GM19240 (cell line): ENCODE data around the gene PSME3.
"Not testable (repeated sequence)": the region's sequence is repeated elsewhere in the genome, so short reads cannot be mapped to it uniquely, and the experiment has no call there.

ENCODE experiments used
- DNase-seq: peaks from one replicate; pipeline ENCODE4 v3.0.0; 2011; ENCODE audit warnings: low spot score; ENCODE audit not compliant: insufficient read length

PSME3 gene

GRCh38 chr17:42850954-42851353 lies 17.8 kb downstream of the PSME3 start, which contains the start of gene AOC3:
Gene AOC3 (plus strand): TSS chr17:42851199. CDS start chr17:42851344, 145 bp downstream.
- DNase-seq, result no peak

GRCh38 chr17:42851371-42852240 lies 18.4 kb downstream of the PSME3 start:
- DNase-seq, result not testable (repeated sequence)

GRCh38 chr17:42852351-42852750 lies 19.2 kb downstream of the PSME3 start:
- no peak for DNase-seq

GRCh38 chr17:42853004-42853403 lies 19.8 kb downstream of the PSME3 start:
- no peak for DNase-seq

GRCh38 chr17:42853597-42853967 lies 20.4 kb downstream of the PSME3 start:
- no peak for DNase-seq

GRCh38 chr17:42853968-42854790 lies 21.0 kb downstream of the PSME3 start:
- no peak for DNase-seq

- no peak for DNase-seq
Observed at GRCh38 chr17:42855048-42855596, 21.9 kb downstream of the PSME3 start.

GRCh38 chr17:42856093-42856492 lies 22.9 kb downstream of the PSME3 start:
- DNase-seq, result not testable (repeated sequence)

GRCh38 chr17:42856516-42856915 lies 23.3 kb downstream of the PSME3 start:
- not testable (repeated sequence) for DNase-seq

- DNase-seq, result no peak
Observed at GRCh38 chr17:42857389-42857788, 24.2 kb downstream of the PSME3 start.

- no peak for DNase-seq
Observed at GRCh38 chr17:42865638-42866094, 32.5 kb downstream of the PSME3 start.

GRCh38 chr17:42866216-42866615 lies 33.0 kb downstream of the PSME3 start:
- DNase-seq, result no peak

GRCh38 chr17:42866631-42867575 lies 33.7 kb downstream of the PSME3 start:
- DNase-seq, result no peak

- not testable (repeated sequence) for DNase-seq
Observed at GRCh38 chr17:42867694-42868261, 34.6 kb downstream of the PSME3 start.

GRCh38 chr17:42868338-42868737 lies 35.1 kb downstream of the PSME3 start:
- no peak for DNase-seq

- DNase-seq, result no peak
Observed at GRCh38 chr17:42871647-42872046, 38.5 kb downstream of the PSME3 start.

GRCh38 chr17:42872251-42872965 lies 39.2 kb downstream of the PSME3 start:
- no peak for DNase-seq

- DNase-seq, result no peak
Observed at GRCh38 chr17:42873315-42873714, 40.1 kb downstream of the PSME3 start.

GRCh38 chr17:42873932-42874695 lies 40.9 kb downstream of the PSME3 start:
- DNase-seq, result not testable (repeated sequence)
